ENCODE measurements around the gene GH2.
"Not testable (repeated sequence)": the region's sequence is repeated elsewhere in the genome, so short reads cannot be mapped to it uniquely, and the experiment has no call there.

GH2 gene

GRCh38 chr17:63910096-63910495, 28.4 kb upstream of the GH2 start:
- Histone ChIP-seq H3K36me3 (ENCODE audit: control insufficient read depth, insufficient read depth, low read length) (no peaks in the 10 kb centered on the region), H3K4me1 (ENCODE audit: control insufficient read depth, insufficient read depth, low read length, poor library complexity, severe bottlenecking) (no peaks in the 10 kb centered on the region), H3K9me3 (ENCODE audit: control insufficient read depth, low read length) (no peaks in the 10 kb centered on the region), H3K4me3 (ENCODE audit: extremely low read depth, insufficient read depth, low read length, poor library complexity, severe bottlenecking) (no peak overlapping the region), H3K27ac (ENCODE audit: low read depth, low read length, severe bottlenecking) (no peak overlapping the region)
- 81 to 84% methylated on average over 13 of the region's 14 CpGs for WGBS, 2 experiments (ENCODE audit: insufficient coverage in 2 of 2)

DNA sequence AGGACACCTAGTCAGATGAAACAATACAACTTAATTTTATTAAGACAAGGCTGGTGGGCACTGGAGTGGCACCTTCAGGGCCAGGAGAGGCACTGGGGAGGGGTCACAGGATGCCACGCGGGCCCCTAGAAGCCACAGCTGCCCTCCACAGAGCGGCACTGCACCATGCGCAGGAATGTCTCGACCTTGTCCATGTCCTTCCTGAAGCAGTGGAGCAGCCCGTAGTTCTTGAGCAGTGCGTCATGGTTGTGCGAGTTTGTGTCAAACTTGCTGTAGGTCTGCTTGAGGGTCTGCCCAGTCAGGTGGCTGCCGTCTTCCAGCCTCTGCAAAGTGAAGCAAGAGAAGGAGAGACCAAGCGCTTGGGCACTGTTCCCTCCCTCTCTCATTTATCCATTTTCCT, 27.8 kb upstream of the GH2 start:
- 94 to 100% methylated on average over 5 to 8 of the region's 10 CpGs for WGBS, 2 experiments (ENCODE audit: insufficient coverage in 2 of 2)
- H3K9me3 ChIP-seq (ENCODE audit: control insufficient read depth, low read length); H3K27ac ChIP-seq (ENCODE audit: low read depth, low read length, severe bottlenecking); H3K4me3 ChIP-seq (ENCODE audit: extremely low read depth, insufficient read depth, low read length, poor library complexity, severe bottlenecking); H3K4me1 ChIP-seq (ENCODE audit: control insufficient read depth, insufficient read depth, low read length, poor library complexity, severe bottlenecking); H3K36me3 ChIP-seq (ENCODE audit: control insufficient read depth, insufficient read depth, low read length): not testable (repeated sequence)

DNA sequence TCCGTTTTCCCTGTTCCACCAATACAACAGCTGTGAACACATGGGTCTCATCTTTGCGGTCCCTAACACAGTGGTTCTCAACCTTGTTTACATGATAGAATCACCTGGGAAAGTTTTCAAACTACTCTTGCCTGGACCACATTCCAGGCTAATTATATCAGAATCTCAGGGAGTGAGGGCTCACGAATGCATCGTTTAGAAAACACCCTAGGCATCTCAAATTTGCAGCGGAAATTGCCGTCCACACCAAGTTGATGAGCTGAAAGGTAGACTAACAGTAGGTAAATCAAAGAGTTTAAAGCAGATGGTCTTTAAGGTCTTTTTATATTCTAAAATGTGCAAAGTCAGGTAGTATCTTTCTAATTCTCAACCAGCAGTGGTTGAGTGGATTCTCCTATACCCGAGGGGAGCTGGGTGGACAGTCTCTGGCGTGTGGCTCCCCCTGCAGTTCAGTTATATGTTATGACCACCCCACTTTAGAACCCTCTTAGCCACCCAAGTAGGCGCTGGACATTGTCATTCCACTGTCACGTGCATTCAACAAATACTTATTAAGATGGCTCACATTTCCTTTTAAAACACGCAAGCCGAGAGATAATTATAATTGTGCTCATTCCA, 25.5 kb upstream of the GH2 start:
- H3K27ac ChIP-seq (ENCODE audit: low read depth, low read length, severe bottlenecking); H3K9me3 ChIP-seq (ENCODE audit: control insufficient read depth, low read length); H3K36me3 ChIP-seq (ENCODE audit: control insufficient read depth, insufficient read depth, low read length); H3K4me1 ChIP-seq (ENCODE audit: control insufficient read depth, insufficient read depth, low read length, poor library complexity, severe bottlenecking); H3K4me3 ChIP-seq (ENCODE audit: extremely low read depth, insufficient read depth, low read length, poor library complexity, severe bottlenecking): not testable (repeated sequence)
- WGBS, 2 experiments (ENCODE audit: insufficient coverage in 2 of 2), result 74 to 83% methylated on average over 5 to 6 of the region's 12 CpGs

- H3K36me3 ChIP-seq (ENCODE audit: control insufficient read depth, insufficient read depth, low read length); H3K9me3 ChIP-seq (ENCODE audit: control insufficient read depth, low read length); H3K27ac ChIP-seq (ENCODE audit: low read depth, low read length, severe bottlenecking); H3K4me1 ChIP-seq (ENCODE audit: control insufficient read depth, insufficient read depth, low read length, poor library complexity, severe bottlenecking); H3K4me3 ChIP-seq (ENCODE audit: extremely low read depth, insufficient read depth, low read length, poor library complexity, severe bottlenecking): not testable (repeated sequence)
- 88 to 94% methylated on average over 5 to 7 of the region's 8 CpGs for WGBS, 2 experiments (ENCODE audit: insufficient coverage in 2 of 2)
These were observed 23.1 kb upstream of the GH2 start for GRCh38 chr17:63904796-63905195.

DNA sequence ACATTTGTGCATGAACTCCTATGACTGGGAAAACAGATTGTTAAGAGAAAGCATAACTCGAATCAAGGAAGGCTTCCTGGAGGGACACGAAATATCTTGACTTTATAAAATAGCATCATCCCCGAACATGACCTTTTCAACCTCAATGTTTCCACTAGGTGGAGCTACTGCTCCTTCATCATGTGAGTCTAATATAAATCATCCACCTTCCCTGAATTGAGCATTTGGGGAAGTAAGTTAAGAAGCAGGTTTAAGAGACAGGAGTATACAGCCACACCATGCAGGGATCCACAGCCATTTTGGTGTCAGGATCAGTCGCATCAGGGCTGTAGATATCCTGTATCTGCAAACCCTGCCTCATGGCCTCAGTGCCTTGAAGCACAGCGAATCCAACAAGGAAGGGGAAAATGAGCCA, 22.1 kb upstream of the GH2 start:
- not testable (repeated sequence) for H3K9me3 ChIP-seq (ENCODE audit: control insufficient read depth, low read length); H3K4me1 ChIP-seq (ENCODE audit: control insufficient read depth, insufficient read depth, low read length, poor library complexity, severe bottlenecking); H3K36me3 ChIP-seq (ENCODE audit: control insufficient read depth, insufficient read depth, low read length); H3K27ac ChIP-seq (ENCODE audit: low read depth, low read length, severe bottlenecking); H3K4me3 ChIP-seq (ENCODE audit: extremely low read depth, insufficient read depth, low read length, poor library complexity, severe bottlenecking)
- 51 to 68% methylated on average over 2 to 4 of the region's 5 CpGs for WGBS, 2 experiments (ENCODE audit: insufficient coverage in 2 of 2)

- H3K4me3 ChIP-seq (ENCODE audit: extremely low read depth, insufficient read depth, low read length, poor library complexity, severe bottlenecking); H3K4me1 ChIP-seq (ENCODE audit: control insufficient read depth, insufficient read depth, low read length, poor library complexity, severe bottlenecking); H3K36me3 ChIP-seq (ENCODE audit: control insufficient read depth, insufficient read depth, low read length); H3K9me3 ChIP-seq (ENCODE audit: control insufficient read depth, low read length); H3K27ac ChIP-seq (ENCODE audit: low read depth, low read length, severe bottlenecking): not testable (repeated sequence)
- 100% methylated on average over 2 of the region's 2 CpGs; no CpG with 5 or more reads in 1 of the 2 experiments for WGBS, 2 experiments (ENCODE audit: insufficient coverage in 2 of 2)
These were observed 20.2 kb upstream of the GH2 start for GRCh38 chr17:63901971-63902370.

GRCh38 chr17:63898899-63899798, 17.4 kb upstream of the GH2 start:
- not testable (repeated sequence) for H3K27ac ChIP-seq (ENCODE audit: low read depth, low read length, severe bottlenecking); H3K4me1 ChIP-seq (ENCODE audit: control insufficient read depth, insufficient read depth, low read length, poor library complexity, severe bottlenecking); H3K9me3 ChIP-seq (ENCODE audit: control insufficient read depth, low read length); H3K4me3 ChIP-seq (ENCODE audit: extremely low read depth, insufficient read depth, low read length, poor library complexity, severe bottlenecking); H3K36me3 ChIP-seq (ENCODE audit: control insufficient read depth, insufficient read depth, low read length)
- WGBS, 2 experiments (ENCODE audit: insufficient coverage in 2 of 2), result 87 to 96% methylated on average over 3 to 4 of the region's 6 CpGs

- H3K4me1 ChIP-seq (ENCODE audit: control insufficient read depth, insufficient read depth, low read length, poor library complexity, severe bottlenecking); H3K27ac ChIP-seq (ENCODE audit: low read depth, low read length, severe bottlenecking); H3K36me3 ChIP-seq (ENCODE audit: control insufficient read depth, insufficient read depth, low read length); H3K9me3 ChIP-seq (ENCODE audit: control insufficient read depth, low read length); H3K4me3 ChIP-seq (ENCODE audit: extremely low read depth, insufficient read depth, low read length, poor library complexity, severe bottlenecking): not testable (repeated sequence)
- no CpG with 5 or more reads among the region's 14 CpGs for WGBS, 2 experiments (ENCODE audit: insufficient coverage in 2 of 2)
These were observed 15.0 kb upstream of the GH2 start, which contains the start of gene CSH1 for GRCh38 chr17:63896524-63897354. Gene CSH1, minus strand, starts transcription at chr17:63896574. Its CDS starts 63 bp downstream, at chr17:63896511.

GRCh38 chr17:63894821-63895220, 13.1 kb upstream of the GH2 start:
- H3K4me3 ChIP-seq (ENCODE audit: extremely low read depth, insufficient read depth, low read length, poor library complexity, severe bottlenecking); H3K36me3 ChIP-seq (ENCODE audit: control insufficient read depth, insufficient read depth, low read length); H3K9me3 ChIP-seq (ENCODE audit: control insufficient read depth, low read length); H3K4me1 ChIP-seq (ENCODE audit: control insufficient read depth, insufficient read depth, low read length, poor library complexity, severe bottlenecking); H3K27ac ChIP-seq (ENCODE audit: low read depth, low read length, severe bottlenecking): not testable (repeated sequence)
- 80 to 100% methylated on average over 1 to 2 of the region's 10 CpGs for WGBS, 2 experiments (ENCODE audit: insufficient coverage in 2 of 2)

- H3K27ac ChIP-seq (ENCODE audit: low read depth, low read length, severe bottlenecking); H3K4me1 ChIP-seq (ENCODE audit: control insufficient read depth, insufficient read depth, low read length, poor library complexity, severe bottlenecking); H3K36me3 ChIP-seq (ENCODE audit: control insufficient read depth, insufficient read depth, low read length); H3K4me3 ChIP-seq (ENCODE audit: extremely low read depth, insufficient read depth, low read length, poor library complexity, severe bottlenecking); H3K9me3 ChIP-seq (ENCODE audit: control insufficient read depth, low read length): not testable (repeated sequence)
- WGBS, 2 experiments (ENCODE audit: insufficient coverage in 2 of 2), result 100% methylated on average over 1 of the region's 3 CpGs
These were observed 12.3 kb upstream of the GH2 start for GRCh38 chr17:63894021-63894420.

Data from mesodermal cell (in vitro differentiated cells).